OCI-LY1 (cell line): ENCODE data around the gene GASK1A.

Experiments used
- H2AFZ ChIP-seq: fragments of 200-600 bp; sonication (generic), shearing (Covaris generic); 2 replicates; pipeline ENCODE4 v1.6.0; 2014; ENCODE audit warnings: antibody characterized with exemption, mild to moderate bottlenecking, low read length
- H3F3A ChIP-seq: fragments of 200-600 bp; sonication (generic), shearing (Covaris generic); 2 replicates; pipeline ENCODE4 v1.6.0; 2014; ENCODE audit warnings: mild to moderate bottlenecking, antibody characterized with exemption, low read length, moderate library complexity; ENCODE audit not compliant: insufficient read depth
- H3K27ac ChIP-seq: fragments of 200-600 bp; sonication (generic); 2 replicates; pipeline ENCODE4 v1.5.1; 2014; ENCODE audit warnings: low read length, mixed run types, mild to moderate bottlenecking, low read depth; ENCODE audit not compliant: poor library complexity, severe bottlenecking
- H3K27me3 ChIP-seq: fragments of 200-600 bp; sonication (generic); 2 replicates; pipeline ENCODE4 v1.6.0; 2014; ENCODE audit warnings: antibody characterized with exemption, mild to moderate bottlenecking, low read length, moderate library complexity; ENCODE audit not compliant: insufficient read depth
- H3K36me3 ChIP-seq: fragments of 200-600 bp; sonication (generic); 2 replicates; pipeline ENCODE4 v1.6.1; 2014; ENCODE audit warnings: mild to moderate bottlenecking, antibody characterized with exemption, low read length, moderate library complexity, mixed read lengths; ENCODE audit not compliant: insufficient read depth
- H3K4me1 ChIP-seq: fragments of 200-600 bp; sonication (generic); 2 replicates; pipeline ENCODE4 v1.5.1; 2014; ENCODE audit warnings: mild to moderate bottlenecking, low read length, moderate library complexity; ENCODE audit not compliant: insufficient read depth, severe bottlenecking
- H3K4me2 ChIP-seq: fragments of 200-600 bp; sonication (generic), shearing (Covaris generic); 2 replicates; pipeline ENCODE4 v1.6.1; 2014; ENCODE audit warnings: low read length
- H3K4me3 ChIP-seq: fragments of 200-600 bp; sonication (generic); 2 replicates; pipeline ENCODE4 v1.5.1; 2014; ENCODE audit warnings: low read length, low read depth, mild to moderate bottlenecking, mixed read lengths; ENCODE audit not compliant: poor library complexity, severe bottlenecking
- H3K79me2 ChIP-seq: fragments of 200-600 bp; shearing (Covaris generic); 2 replicates; pipeline ENCODE4 v1.6.1; 2016; ENCODE audit warnings: mixed run types, low read length, mixed read lengths; ENCODE audit not compliant: insufficient read depth
- H3K9ac ChIP-seq: fragments of 200-600 bp; sonication (generic), shearing (Covaris generic); 2 replicates; pipeline ENCODE4 v1.6.1; 2014; ENCODE audit warnings: mild to moderate bottlenecking, low read length, mixed read lengths
- H3K9me2 ChIP-seq: fragments of 200-600 bp; sonication (generic), shearing (Covaris generic); 2 replicates; pipeline ENCODE4 v1.6.1; 2014; ENCODE audit warnings: low read depth, mild to moderate bottlenecking, low read length, mixed read lengths
- H3K9me3 ChIP-seq: fragments of 200-600 bp; shearing (Covaris generic); 2 replicates; pipeline ENCODE4 v1.6.1; 2014; ENCODE audit warnings: low read length, mixed read lengths
- H4K20me1 ChIP-seq: fragments of 200-600 bp; sonication (generic), shearing (Covaris generic); 2 replicates; pipeline ENCODE4 v1.6.0; 2016; ENCODE audit warnings: mild to moderate bottlenecking, low read length; ENCODE audit not compliant: insufficient read depth
- CTCF ChIP-seq: fragments of 200-600 bp; sonication (generic), shearing (Covaris generic); IDR thresholded peaks from 2 replicates; pipeline ENCODE4 v1.5.1; 2017; ENCODE audit warnings: mild to moderate bottlenecking, antibody characterized with exemption, low read length, moderate library complexity, mixed read lengths
- EZH2 ChIP-seq: fragments of 200-600 bp; sonication (generic), shearing (Covaris generic); IDR thresholded peaks from 2 replicates; pipeline ENCODE4 v1.8.0; 2017; ENCODE audit warnings: borderline replicate concordance, mixed run types, mild to moderate bottlenecking, antibody characterized with exemption, low read length, moderate library complexity, mixed read lengths

The GASK1A gene

GRCh38 chr3:43017004-43017403, 37.9 kb downstream of the GASK1A start:
- H3K4me2 ChIP-seq: no peak overlapping the region
- no peak overlapping the region for H3K27ac ChIP-seq
- no peaks in the 10 kb centered on the region for H3K79me2 ChIP-seq
- no peaks in the 10 kb centered on the region for H4K20me1 ChIP-seq
- no peaks in the 10 kb centered on the region for H3K27me3 ChIP-seq
- no peak overlapping the region for H3K9ac ChIP-seq
- no peaks in the 10 kb centered on the region for H3K9me2 ChIP-seq
- no peaks in the 10 kb centered on the region for H3K4me1 ChIP-seq
- no peaks in the 10 kb centered on the region for H3K36me3 ChIP-seq
- 0 out of 2 replicates have a peak, but pooled peaks cover 2% of the 10 kb centered on the region for H3K9me3 ChIP-seq
- H3F3A ChIP-seq: no peaks in the 10 kb centered on the region
- no peak overlapping the region for H3K4me3 ChIP-seq
- TF ChIP-seq EZH2: no peak
- TF ChIP-seq CTCF: no peak
- H2AFZ ChIP-seq: no peak overlapping the region

GRCh38 chr3:43017593-43018195, 38.6 kb downstream of the GASK1A start:
- H3K4me1 ChIP-seq: no peaks in the 10 kb centered on the region
- H3F3A ChIP-seq: no peaks in the 10 kb centered on the region
- H3K36me3 ChIP-seq: no peaks in the 10 kb centered on the region
- H3K79me2 ChIP-seq: no peaks in the 10 kb centered on the region
- TF ChIP-seq EZH2: no peak
- TF ChIP-seq CTCF: no peak
- no peak overlapping the region for H3K4me2 ChIP-seq
- 0 out of 2 replicates have a peak, but pooled peaks cover 2% of the 10 kb centered on the region for H3K9me3 ChIP-seq
- no peaks in the 10 kb centered on the region for H3K9me2 ChIP-seq
- H3K27ac ChIP-seq: no peak overlapping the region
- H3K27me3 ChIP-seq: no peaks in the 10 kb centered on the region
- no peaks in the 10 kb centered on the region for H4K20me1 ChIP-seq
- no peak overlapping the region for H3K4me3 ChIP-seq
- no peak overlapping the region for H3K9ac ChIP-seq
- H2AFZ ChIP-seq: no peak overlapping the region

- Histone ChIP-seq H3K9me3 (0 out of 2 replicates have a peak, but pooled peaks cover 2% of the 10 kb centered on the region), H3K36me3 (no peaks in the 10 kb centered on the region), H3K27me3 (no peaks in the 10 kb centered on the region), H3K9me2 (no peaks in the 10 kb centered on the region), H4K20me1 (no peaks in the 10 kb centered on the region), H3K4me2 (no peak overlapping the region), H2AFZ (no peak overlapping the region), H3K4me3 (no peak overlapping the region), H3K9ac (no peak overlapping the region), H3K79me2 (no peaks in the 10 kb centered on the region), H3K4me1 (no peaks in the 10 kb centered on the region), H3F3A (no peaks in the 10 kb centered on the region), H3K27ac (no peak overlapping the region)
- TF ChIP-seq EZH2: no peak
- TF ChIP-seq CTCF: no peak
Observed at GRCh38 chr3:43018246-43018645, 39.1 kb downstream of the GASK1A start.
